Caco-2 (cell line): ENCODE measurements around the gene STK32B. TPM values are rescaled to one million over a fixed set of nuclear protein-coding genes. Genes with fewer than 3 reads are reported as not detected.
"Not testable (repeated sequence)": the region's sequence is repeated elsewhere in the genome, so short reads cannot be mapped to it uniquely, and the experiment has no call there.

ENCODE experiments used
- BruUV-seq: library from RNA; stranded (reverse); fragments of 400-500 nt; replicated peaks from 2 replicates; lab custom pipeline; 2021; lab: Mats Ljungman, UMichigan
- CTCF ChIA-PET: fragments of 300-600 bp; sonication (Branson Sonifier 250); formaldehyde crosslinking; loops from one replicate; lab custom pipeline; 2022; ENCODE audit warnings: antibody characterized with exemption; lab: Charles Lee
- POLR2A ChIA-PET: fragments of 300-600 bp; sonication (Branson Sonifier 250); formaldehyde crosslinking; loops from one replicate; lab custom pipeline; 2022; ENCODE audit warnings: antibody characterized with exemption; lab: Charles Lee
- DNase-seq, 2 experiments: peaks; one replicate each; pipeline versions ENCODE4 v3.0.0 to v3.0.0-alpha.2; 2020 to 2022
- H3K27me3 ChIP-seq: replicated peaks from 2 replicates; pipeline ENCODE4 v1.6.0; 2011; ENCODE audit warnings: low read length; ENCODE audit not compliant: control insufficient read depth, insufficient read depth
- H3K36me3 ChIP-seq: 2 replicates; pipeline ENCODE4 v1.5.1; 2011; ENCODE audit warnings: low read length; ENCODE audit not compliant: control insufficient read depth, insufficient read depth
- H3K4me1 ChIP-seq: fragments of 250-450 bp; sonication (Bioruptor Pico); 2 replicates; pipeline ENCODE4 v1.5.1; 2020; ENCODE audit warnings: mild to moderate bottlenecking
- H3K4me3 ChIP-seq: 2 replicates; pipeline ENCODE4 v1.5.1; 2011; ENCODE audit warnings: low read depth, mild to moderate bottlenecking, control low read depth, low read length
- H3K9me3 ChIP-seq: fragments of 250-450 bp; sonication (Bioruptor Pico); 2 replicates; pipeline ENCODE4 v1.5.1; 2020; ENCODE audit warnings: mild to moderate bottlenecking, moderate library complexity
- H3K27ac Mint-ChIP-seq: one replicate; pipeline ENCODE4 v1.8.0; 2022; ENCODE audit warnings: mixed read lengths; ENCODE audit not compliant: unreplicated experiment
- H3K27me3 Mint-ChIP-seq: one replicate; pipeline ENCODE4 v1.8.0; 2022; ENCODE audit warnings: mixed read lengths; ENCODE audit not compliant: insufficient read depth, unreplicated experiment
- H3K36me3 Mint-ChIP-seq: one replicate; pipeline ENCODE4 v1.8.0; 2022; ENCODE audit warnings: mild to moderate bottlenecking, mixed read lengths; ENCODE audit not compliant: insufficient read depth, unreplicated experiment
- H3K4me1 Mint-ChIP-seq: one replicate; pipeline ENCODE4 v1.8.0; 2022; ENCODE audit warnings: low read depth, mixed read lengths; ENCODE audit not compliant: unreplicated experiment
- H3K4me3 Mint-ChIP-seq: one replicate; pipeline ENCODE4 v1.8.0; 2022; ENCODE audit warnings: mild to moderate bottlenecking, moderate library complexity, mixed read lengths; ENCODE audit not compliant: unreplicated experiment
- H3K9me3 Mint-ChIP-seq: one replicate; pipeline ENCODE4 v1.8.0; 2022; ENCODE audit warnings: mixed read lengths; ENCODE audit not compliant: unreplicated experiment
- CTCF ChIP-seq, 2 experiments: fragments of 200-600 bp in 1 of 2; IDR thresholded peaks; 1 replicate in 1 of 2; 2 replicates in 1 of 2; pipeline versions ENCODE4 v1.5.1 to v1.8.0; 2011 to 2022; ENCODE audit warnings: antibody characterized with exemption in 1 of 2, control low read depth in 1 of 2, inconsistent platforms in 1 of 2, low read depth in 1 of 2, low read length in 1 of 2, mild to moderate bottlenecking in 1 of 2, moderate library complexity in 1 of 2; ENCODE audit not compliant: insufficient read depth in 1 of 2, severe bottlenecking in 1 of 2, unreplicated experiment in 1 of 2
- intact Hi-C: fragments of 100-400 bp; cut with micrococcal nuclease; formaldehyde crosslinking; loops from one replicate; pipeline ENCODE4 v1.10.0; 2022; ENCODE audit not compliant: unreplicated experiment
- total RNA-seq: library from RNA; stranded (reverse); gene quantifications from 2 replicates; pipeline ENCODE4 v1.2.3, GENCODE V29; 2022

The STK32B gene
- total RNA-seq, 1 experiment from 2014 or later = 11.2 TPM

- no peaks in the 10 kb centered on the region for H3K27me3 Mint-ChIP-seq
- Histone ChIP-seq H3K27me3 (no peaks in the 10 kb centered on the region), H3K36me3 (no peaks in the 10 kb centered on the region), H3K4me1 (peaks cover 55% of the 10 kb centered on the region), H3K9me3 (no peaks in the 10 kb centered on the region), H3K4me3 (no peak overlapping the region)
- H3K4me3 Mint-ChIP-seq = peak overlapping the region; percentile 23
- no peak for TF ChIP-seq CTCF (IDR thresholded peaks at IDR 0.05; ENCODE audit: insufficient read depth in 1 of 2, low read depth in 1 of 2, low read length in 1 of 2, severe bottlenecking in 1 of 2, unreplicated experiment in 1 of 2)
- DNase-seq = no peak
- intact Hi-C loops = loop anchor here (2.0 to 10.0 kb wide), 2 partner anchors 61 to 319 kb away; no protein-coding TSS in a partner anchor
- peak overlapping the region; percentile 88 for H3K27ac Mint-ChIP-seq
- BruUV-seq = no TSS peak
- H3K4me1 Mint-ChIP-seq = peaks cover 29% of the 10 kb centered on the region
- peaks cover 18% of the 10 kb centered on the region for H3K36me3 Mint-ChIP-seq
- ChIA-PET POLR2A (interaction anchor here (0.7 kb wide), 1 partner anchor 1277 kb away, joined by 7 read pairs; no protein-coding TSS in a partner anchor), CTCF (interaction anchor here (0.7 to 1.3 kb wide), 2 partner anchors 89 to 580 kb away, joined by 3 read pairs; no protein-coding TSS in a partner anchor)
- H3K9me3 Mint-ChIP-seq = no peaks in the 10 kb centered on the region
Measured at GRCh38 chr4:5055411-5055810, 4.1 kb downstream of the STK32B start.

GRCh38 chr4:5066101-5066500 lies 14.8 kb downstream of the STK32B start:
- no peak for TF ChIP-seq CTCF (IDR thresholded peaks at IDR 0.05; ENCODE audit: insufficient read depth in 1 of 2, low read depth in 1 of 2, low read length in 1 of 2, severe bottlenecking in 1 of 2, unreplicated experiment in 1 of 2)
- Histone ChIP-seq H3K4me1 (no peaks in the 10 kb centered on the region), H3K36me3 (no peaks in the 10 kb centered on the region), H3K27me3 (no peaks in the 10 kb centered on the region), H3K4me3 (no peak overlapping the region), H3K9me3 (0 out of 2 replicates have a peak, but pooled peaks cover 2% of the 10 kb centered on the region)
- ChIA-PET POLR2A (no interaction called here), CTCF (no interaction called here)
- DNase-seq = no peak
- Mint-ChIP-seq H3K27me3 (no peaks in the 10 kb centered on the region), H3K9me3 (peaks cover 21% of the 10 kb centered on the region), H3K36me3 (peaks cover 13% of the 10 kb centered on the region), H3K4me3 (no peak overlapping the region), H3K27ac (no peak overlapping the region), H3K4me1 (peaks cover 9% of the 10 kb centered on the region)
- intact Hi-C loops = no loop called here
- no TSS peak for BruUV-seq

DNA sequence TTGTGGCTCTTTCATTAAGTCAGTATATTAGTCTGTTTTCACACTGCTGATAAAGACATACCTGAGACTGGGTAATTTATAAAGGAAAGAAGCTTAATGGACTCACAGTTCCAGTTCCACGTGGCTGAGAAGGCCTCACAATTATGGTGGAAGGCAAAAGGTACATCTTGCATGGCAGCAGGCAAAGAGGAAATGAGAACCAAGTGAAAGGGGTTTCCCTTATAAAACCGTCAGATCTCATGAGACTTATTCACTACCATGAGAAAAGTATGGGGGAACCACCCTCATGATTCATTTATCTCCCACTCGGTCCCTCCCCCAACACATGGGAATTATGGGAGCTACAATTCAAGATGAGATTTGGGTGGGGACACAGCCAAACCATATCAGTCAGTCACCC lies 15.7 kb downstream of the STK32B start:
- peaks cover 21% of the 10 kb centered on the region for H3K9me3 Mint-ChIP-seq
- H3K4me1 Mint-ChIP-seq, CTCF ChIA-PET, H3K4me3 ChIP-seq, DNase-seq, BruUV-seq, intact Hi-C loops, H3K27ac Mint-ChIP-seq, H3K27me3 ChIP-seq, H3K27me3 Mint-ChIP-seq, POLR2A ChIA-PET, H3K4me3 Mint-ChIP-seq, H3K4me1 ChIP-seq, H3K9me3 ChIP-seq, H3K36me3 ChIP-seq: not testable (repeated sequence)
- H3K36me3 Mint-ChIP-seq = peaks cover 13% of the 10 kb centered on the region
